Liver (tissue), 9 donors: Measurements from ENCODE around the gene CD33. TPM values are rescaled to one million over a fixed set of nuclear protein-coding genes. Genes with fewer than 3 reads are reported as not detected.

ENCODE experiments used
- DNase-seq: peaks from one replicate; pipeline ENCODE4 v3.0.0-alpha.2; 2017; ENCODE audit warnings: low spot score
- H3K27ac ChIP-seq, 2 donors: one replicate each; pipeline ENCODE4 v1.7.0; 2013; ENCODE audit warnings: inconsistent platforms in 2 of 2, low read length in 2 of 2, control low read depth in 1 of 2, low read depth in 1 of 2, mild to moderate bottlenecking in 1 of 2
- H3K27me3 ChIP-seq, 4 donors: one replicate each; pipeline versions ENCODE4 v1.6.1 to v1.7.0; 2013; ENCODE audit warnings: low read length in 3 of 4, inconsistent platforms in 1 of 4, mild to moderate bottlenecking in 1 of 4, moderate library complexity in 1 of 4; ENCODE audit not compliant: control insufficient read depth in 4 of 4, insufficient read depth in 4 of 4
- H3K36me3 ChIP-seq, 4 donors: one replicate each; pipeline versions ENCODE4 v1.6.1 to v1.7.0; 2013; ENCODE audit warnings: low read length in 3 of 4, mild to moderate bottlenecking in 3 of 4, low read depth in 1 of 4, moderate library complexity in 1 of 4; ENCODE audit not compliant: control insufficient read depth in 4 of 4, insufficient read depth in 3 of 4
- H3K4me1 ChIP-seq, 4 donors: one replicate each; pipeline versions ENCODE4 v1.6.1 to v1.7.0; 2013; ENCODE audit warnings: low read length in 3 of 4, mild to moderate bottlenecking in 3 of 4, moderate library complexity in 1 of 4; ENCODE audit not compliant: control insufficient read depth in 4 of 4, insufficient read depth in 4 of 4
- H3K4me3 ChIP-seq, 3 donors: one replicate each; pipeline versions ENCODE4 v1.6.1 to v1.7.0; 2013; ENCODE audit warnings: low read length in 3 of 3, control low read depth in 1 of 3, low read depth in 1 of 3, mild to moderate bottlenecking in 1 of 3
- H3K9ac ChIP-seq, 2 donors: one replicate each; pipeline ENCODE4 v1.7.0; 2013; ENCODE audit warnings: low read length in 2 of 2, mild to moderate bottlenecking in 2 of 2, moderate library complexity in 2 of 2, control low read depth in 1 of 2, low read depth in 1 of 2
- H3K9me3 ChIP-seq, 4 donors: one replicate each; pipeline versions ENCODE4 v1.6.1 to v1.7.0; 2013; ENCODE audit warnings: low read length in 3 of 4; ENCODE audit not compliant: control insufficient read depth in 4 of 4
- ATF3 ChIP-seq: IDR thresholded peaks from 2 replicates; pipeline ENCODE4 v1.6.1; 2016; ENCODE audit warnings: antibody characterized with exemption
- EGR1 ChIP-seq, 2 donors: IDR thresholded peaks; 2 replicates each; pipeline ENCODE4 v1.6.1; 2016 to 2018; ENCODE audit warnings: antibody characterized with exemption in 2 of 2, low read depth in 2 of 2
- FOXA1 ChIP-seq: IDR thresholded peaks from 2 replicates; pipeline ENCODE4 v1.6.1; 2016; ENCODE audit warnings: antibody characterized with exemption
- FOXA2 ChIP-seq: IDR thresholded peaks from 2 replicates; pipeline ENCODE4 v1.6.1; 2016; ENCODE audit warnings: antibody characterized with exemption
- HNF4A ChIP-seq, 2 donors: conservative IDR thresholded peaks; 2 replicates each; pipeline ENCODE4 v1.6.1; 2016; ENCODE audit warnings: antibody characterized with exemption in 2 of 2, mild to moderate bottlenecking in 2 of 2
- HNF4G ChIP-seq: IDR thresholded peaks from 2 replicates; pipeline ENCODE4 v1.6.1; 2016; ENCODE audit warnings: antibody characterized with exemption
- JUND ChIP-seq, 2 donors: IDR thresholded peaks; 2 replicates each; pipeline ENCODE4 v1.6.1; 2016; ENCODE audit warnings: antibody characterized with exemption in 2 of 2
- MAX ChIP-seq: IDR thresholded peaks from 2 replicates; pipeline ENCODE4 v1.6.1; 2016; ENCODE audit warnings: antibody characterized with exemption
- NR2F2 ChIP-seq: IDR thresholded peaks from 2 replicates; pipeline ENCODE4 v1.6.1; 2016; ENCODE audit warnings: antibody characterized with exemption
- RXRA ChIP-seq, 2 donors: IDR thresholded peaks; 2 replicates each; pipeline ENCODE4 v1.6.1; 2017 to 2018; ENCODE audit warnings: antibody characterized with exemption in 2 of 2, mild to moderate bottlenecking in 1 of 2
- SP1 ChIP-seq: IDR thresholded peaks from 2 replicates; pipeline ENCODE4 v1.6.1; 2018; ENCODE audit warnings: antibody characterized with exemption, mild to moderate bottlenecking
- TAF1 ChIP-seq: conservative IDR thresholded peaks from 2 replicates; pipeline ENCODE4 v1.6.1; 2016; ENCODE audit warnings: antibody characterized with exemption, mild to moderate bottlenecking
- YY1 ChIP-seq: IDR thresholded peaks from 2 replicates; pipeline ENCODE4 v1.6.1; 2016; ENCODE audit warnings: antibody characterized with exemption, mild to moderate bottlenecking
- ZBTB33 ChIP-seq: IDR thresholded peaks from 2 replicates; pipeline ENCODE4 v1.6.1; 2016; ENCODE audit warnings: antibody characterized with exemption
- WGBS: extraction: QIAGEN DNeasy Blood & Tissue Kit; methylation state at CpG from one replicate; pipeline ENCODE4 v1.1.7; 2013; 5-methylcytosine and 5-hydroxymethylcytosine counted together
- polyA plus RNA-seq, 2 donors: library from polyadenylated mRNA; stranded (reverse) in 1 of 2; unstranded in 1 of 2; fragments of 200-250 nt in 1 of 2; fragments of >200 nt in 1 of 2; fragmentation: Nextera tagmentation in 1 of 2; extraction: Ambion mirVana in 1 of 2; gene quantifications; one replicate each; pipeline versions ENCODE4 v1.2.1 to v1.2.3, GENCODE V29; 2013 to 2015
- total RNA-seq, 2 donors: library from RNA; depleted of rRNA; stranded (reverse); fragments of >200 nt; gene quantifications; one replicate each; pipeline ENCODE4 v1.2.3, GENCODE V29; 2014
- TF ChIP-seq, protein P1 (sequence below): fragments of 150-350 bp; IDR thresholded peaks from 2 replicates; pipeline ENCODE4 v1.5.1; 2017; ENCODE audit warnings: improper control_type of control experiment, low read depth, low read length; ENCODE audit not compliant: missing input control
- donor health status: healthy.
- donor health status: healthy.
- donor health status: healthy.
- donor health status: healthy.
- donor health status: healthy.

Gene CD33
- total and polyA plus RNA-seq, 4 donors, result 1.3 to 5.1 (median 3.8) TPM

DNA sequence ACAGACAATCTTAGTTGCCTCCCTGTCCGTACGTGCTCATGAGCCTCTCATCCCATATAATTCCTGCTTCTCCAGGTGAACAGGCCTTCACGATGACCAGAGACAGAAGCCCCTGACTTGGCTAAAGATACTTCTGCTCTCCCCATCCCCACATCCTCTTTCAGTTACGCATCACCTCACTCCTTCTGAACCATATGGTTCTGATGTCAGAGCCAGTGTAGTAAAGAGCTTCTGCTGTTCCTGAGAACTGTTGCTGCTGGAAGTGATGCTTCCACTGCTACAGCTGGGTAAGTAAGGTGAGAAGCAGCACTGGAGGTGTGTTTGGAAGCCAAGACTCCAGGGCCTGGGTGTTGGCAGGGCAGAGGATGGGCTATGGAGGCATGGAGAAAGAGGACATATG lies 38.9 kb downstream of the CD33 start:
- TF ChIP-seq NR2F2 (no peak), HNF4A (conservative IDR thresholded peaks at IDR 0.05) (no peak), RXRA (IDR thresholded peaks at IDR 0.05) (no peak), JUND (IDR thresholded peaks at IDR 0.05) (no peak), ATF3 (no peak), YY1 (no peak)
- Histone ChIP-seq H3K4me3 (no peak overlapping the region), H3K9me3 (no peaks in the 10 kb centered on the region), H3K9ac (no peak overlapping the region), H3K36me3 (no peaks in the 10 kb centered on the region), H3K27ac (no peak overlapping the region), H3K27me3 (peaks cover 0 to 9% (median 0%) of the 10 kb centered on the region in 4 donors), H3K4me1 (no peaks in the 10 kb centered on the region)
- DNase-seq, result no peak
- 74% methylated on average over 4 of the region's 4 CpGs for WGBS

DNA sequence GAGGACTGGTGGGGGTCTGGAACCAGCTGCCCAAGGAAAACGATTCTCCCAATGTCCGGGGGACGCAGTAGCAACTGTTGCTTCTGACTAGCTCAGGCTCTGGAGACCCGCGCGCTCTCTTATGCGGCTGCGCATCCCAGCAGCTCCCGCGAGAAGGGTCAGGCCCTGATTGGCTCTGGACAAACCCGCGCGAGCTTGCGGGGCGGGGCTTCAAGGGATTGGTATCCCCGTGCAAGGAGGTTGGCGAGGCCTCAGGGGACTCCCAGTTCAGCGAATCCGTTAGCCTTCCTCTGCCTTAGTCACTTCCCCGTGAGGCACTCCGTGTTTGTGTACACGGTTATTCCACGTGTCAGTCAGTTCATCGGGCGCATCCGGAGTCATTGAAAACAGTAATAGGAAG lies 46.2 kb downstream of the CD33 start:
- DNase-seq, result no peak

GRCh38 chr19:51272183-51272810 lies 47.4 kb downstream of the CD33 start:
- Histone ChIP-seq H3K4me3 (no peak overlapping the region), H3K36me3 (no peaks in the 10 kb centered on the region), H3K27ac (no peak overlapping the region), H3K27me3 (peaks cover 0 to 6% (median 2%) of the 10 kb centered on the region in 4 donors), H3K9me3 (no peaks in the 10 kb centered on the region), H3K4me1 (no peaks in the 10 kb centered on the region), H3K9ac (no peak overlapping the region)
- TF ChIP-seq EGR1 (IDR thresholded peaks at IDR 0.05; ENCODE audit: low read depth in 2 of 2), result no peak
- no peak for TF ChIP-seq ZBTB33
- TF ChIP-seq YY1, result no peak
- TF ChIP-seq SP1, result no peak
- TF ChIP-seq JUND (IDR thresholded peaks at IDR 0.05), result no peak
- TF ChIP-seq NR2F2, result no peak
- no peak for TF ChIP-seq FOXA1
- TF ChIP-seq TAF1, result no peak
- no peak for TF ChIP-seq HNF4G
- no peak for TF ChIP-seq MAX
- TF ChIP-seq RXRA (IDR thresholded peaks at IDR 0.05), result no peak
- no peak for TF ChIP-seq FOXA2
- TF ChIP-seq, protein P1, sequence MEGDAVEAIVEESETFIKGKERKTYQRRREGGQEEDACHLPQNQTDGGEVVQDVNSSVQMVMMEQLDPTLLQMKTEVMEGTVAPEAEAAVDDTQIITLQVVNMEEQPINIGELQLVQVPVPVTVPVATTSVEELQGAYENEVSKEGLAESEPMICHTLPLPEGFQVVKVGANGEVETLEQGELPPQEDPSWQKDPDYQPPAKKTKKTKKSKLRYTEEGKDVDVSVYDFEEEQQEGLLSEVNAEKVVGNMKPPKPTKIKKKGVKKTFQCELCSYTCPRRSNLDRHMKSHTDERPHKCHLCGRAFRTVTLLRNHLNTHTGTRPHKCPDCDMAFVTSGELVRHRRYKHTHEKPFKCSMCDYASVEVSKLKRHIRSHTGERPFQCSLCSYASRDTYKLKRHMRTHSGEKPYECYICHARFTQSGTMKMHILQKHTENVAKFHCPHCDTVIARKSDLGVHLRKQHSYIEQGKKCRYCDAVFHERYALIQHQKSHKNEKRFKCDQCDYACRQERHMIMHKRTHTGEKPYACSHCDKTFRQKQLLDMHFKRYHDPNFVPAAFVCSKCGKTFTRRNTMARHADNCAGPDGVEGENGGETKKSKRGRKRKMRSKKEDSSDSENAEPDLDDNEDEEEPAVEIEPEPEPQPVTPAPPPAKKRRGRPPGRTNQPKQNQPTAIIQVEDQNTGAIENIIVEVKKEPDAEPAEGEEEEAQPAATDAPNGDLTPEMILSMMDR, result no peak
- DNase-seq, result no peak
- 60% methylated on average over 6 of the region's 6 CpGs for WGBS

More for the DNA sequence above, 46.2 kb downstream of the CD33 start:
- H3K27me3 ChIP-seq, result peaks cover 0 to 6% (median 2%) of the 10 kb centered on the region in 4 donors
- WGBS, result 45% methylated on average over 26 of the region's 26 CpGs
- H3K9ac ChIP-seq, result no peak overlapping the region
- no peaks in the 10 kb centered on the region for H3K36me3 ChIP-seq
- no peaks in the 10 kb centered on the region for H3K9me3 ChIP-seq
- TF ChIP-seq YY1, result no peak
- no peak overlapping the region for H3K4me3 ChIP-seq
- no peak overlapping the region for H3K27ac ChIP-seq
- H3K4me1 ChIP-seq, result no peaks in the 10 kb centered on the region
